Activated T-cell treated with anti-CD3 and anti-CD28 coated beads, Interleukin-2, amount 50 U/mL, for 24 hours (primary cell): ENCODE data around the gene PKHD1.

Experiments
- DNase-seq: peaks from one replicate; pipeline ENCODE4 v3.0.0-alpha.2; 2020
- H3K27ac Mint-ChIP-seq: 2 replicates; pipeline ENCODE4 v1.8.0; 2020; ENCODE audit warnings: mild to moderate bottlenecking, mixed read lengths
- H3K27me3 Mint-ChIP-seq: 2 replicates; pipeline ENCODE4 v1.8.0; 2020; ENCODE audit warnings: mixed read lengths
- H3K36me3 Mint-ChIP-seq: 2 replicates; pipeline ENCODE4 v1.8.0; 2020; ENCODE audit warnings: low read depth, mixed read lengths
- H3K4me1 Mint-ChIP-seq: 2 replicates; pipeline ENCODE4 v1.8.0; 2020; ENCODE audit warnings: low read depth, mixed read lengths
- H3K4me3 Mint-ChIP-seq: 2 replicates; pipeline ENCODE4 v1.8.0; 2020; ENCODE audit warnings: mild to moderate bottlenecking, moderate library complexity, mixed read lengths
- H3K9me3 Mint-ChIP-seq: 2 replicates; pipeline ENCODE4 v1.8.0; 2020; ENCODE audit warnings: mixed read lengths

PKHD1 gene

GRCh38 chr6:51792273-51793030 is 295.0 kb downstream of the PKHD1 start:
- Mint-ChIP-seq H3K36me3 (no peaks in the 10 kb centered on the region), H3K27ac (no peak overlapping the region), H3K4me1 (no peaks in the 10 kb centered on the region), H3K4me3 (no peak overlapping the region), H3K9me3 (peaks cover 18% of the 10 kb centered on the region), H3K27me3 (no peaks in the 10 kb centered on the region)
- DNase-seq = no peak

DNA sequence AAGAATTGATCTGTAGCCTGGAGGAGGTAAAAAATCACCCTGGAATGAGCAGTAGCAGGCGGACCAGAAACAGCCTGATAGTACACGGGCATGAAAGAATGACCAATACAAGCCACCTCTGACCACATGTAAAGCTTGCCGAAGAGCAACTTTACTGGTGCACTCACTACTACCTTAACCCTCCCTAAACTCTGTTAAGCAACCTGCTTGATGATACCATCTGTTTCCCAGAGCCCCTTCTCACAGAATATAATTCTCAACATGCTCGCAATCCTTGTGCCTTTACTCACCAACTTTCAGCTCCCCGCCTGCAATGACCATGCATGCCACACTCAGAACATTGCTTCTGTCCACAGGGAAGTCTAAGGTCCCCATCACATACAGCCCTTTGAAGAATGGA is 296.5 kb downstream of the PKHD1 start:
- Mint-ChIP-seq H3K4me3 (no peak overlapping the region), H3K27ac (no peak overlapping the region), H3K9me3 (peaks cover 10% of the 10 kb centered on the region), H3K4me1 (no peaks in the 10 kb centered on the region), H3K27me3 (no peaks in the 10 kb centered on the region), H3K36me3 (no peaks in the 10 kb centered on the region)
- no peak for DNase-seq

DNA sequence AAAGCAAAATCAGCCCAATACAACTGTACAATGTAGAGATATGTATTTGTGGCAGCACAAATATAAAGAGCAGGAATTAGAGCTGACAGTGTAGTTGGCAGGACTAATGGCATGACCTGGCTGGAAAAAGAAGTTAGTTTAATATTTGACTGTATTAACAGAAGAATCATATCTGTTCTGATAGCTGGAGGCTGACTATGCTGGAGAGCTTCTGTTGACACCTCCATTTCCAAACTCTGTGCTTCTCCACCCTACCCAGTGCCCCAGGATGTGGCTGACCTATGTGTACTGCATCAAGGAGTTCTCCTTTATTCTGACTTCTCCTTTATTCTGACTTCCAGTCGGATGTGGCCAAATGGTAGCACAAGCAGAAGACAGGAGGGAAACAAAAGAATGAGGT is 299.3 kb downstream of the PKHD1 start:
- no peaks in the 10 kb centered on the region for H3K4me1 Mint-ChIP-seq
- H3K27ac Mint-ChIP-seq = no peak overlapping the region
- H3K36me3 Mint-ChIP-seq = no peaks in the 10 kb centered on the region
- no peak for DNase-seq
- H3K9me3 Mint-ChIP-seq = no peaks in the 10 kb centered on the region
- H3K4me3 Mint-ChIP-seq = no peak overlapping the region
- no peaks in the 10 kb centered on the region for H3K27me3 Mint-ChIP-seq

GRCh38 chr6:51778666-51779065 is 308.7 kb downstream of the PKHD1 start:
- H3K27me3 Mint-ChIP-seq = no peaks in the 10 kb centered on the region
- H3K9me3 Mint-ChIP-seq = no peaks in the 10 kb centered on the region
- H3K36me3 Mint-ChIP-seq = no peaks in the 10 kb centered on the region
- no peak overlapping the region for H3K27ac Mint-ChIP-seq
- no peaks in the 10 kb centered on the region for H3K4me1 Mint-ChIP-seq
- DNase-seq = no peak
- no peak overlapping the region for H3K4me3 Mint-ChIP-seq

DNA sequence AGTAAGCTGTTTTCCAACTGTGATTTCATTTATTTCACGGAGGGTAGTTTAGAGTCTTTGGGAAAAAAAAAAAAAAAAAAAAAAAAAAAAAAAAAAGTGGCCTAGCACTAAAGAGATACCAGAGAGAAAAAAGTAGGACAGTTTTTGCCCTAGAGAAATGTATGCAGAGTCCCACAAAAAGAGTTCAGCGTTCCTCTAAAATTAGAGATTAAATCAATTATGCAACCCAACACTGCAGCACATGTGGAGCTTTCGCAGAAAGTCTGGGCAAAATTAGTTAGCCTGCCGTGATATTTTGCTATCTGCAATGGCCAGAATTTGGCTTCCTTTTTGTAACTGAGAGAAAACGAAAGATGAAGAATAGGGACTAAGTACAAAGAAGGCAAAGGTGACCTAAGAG is 309.8 kb downstream of the PKHD1 start:
- no peak overlapping the region for H3K27ac Mint-ChIP-seq

DNA sequence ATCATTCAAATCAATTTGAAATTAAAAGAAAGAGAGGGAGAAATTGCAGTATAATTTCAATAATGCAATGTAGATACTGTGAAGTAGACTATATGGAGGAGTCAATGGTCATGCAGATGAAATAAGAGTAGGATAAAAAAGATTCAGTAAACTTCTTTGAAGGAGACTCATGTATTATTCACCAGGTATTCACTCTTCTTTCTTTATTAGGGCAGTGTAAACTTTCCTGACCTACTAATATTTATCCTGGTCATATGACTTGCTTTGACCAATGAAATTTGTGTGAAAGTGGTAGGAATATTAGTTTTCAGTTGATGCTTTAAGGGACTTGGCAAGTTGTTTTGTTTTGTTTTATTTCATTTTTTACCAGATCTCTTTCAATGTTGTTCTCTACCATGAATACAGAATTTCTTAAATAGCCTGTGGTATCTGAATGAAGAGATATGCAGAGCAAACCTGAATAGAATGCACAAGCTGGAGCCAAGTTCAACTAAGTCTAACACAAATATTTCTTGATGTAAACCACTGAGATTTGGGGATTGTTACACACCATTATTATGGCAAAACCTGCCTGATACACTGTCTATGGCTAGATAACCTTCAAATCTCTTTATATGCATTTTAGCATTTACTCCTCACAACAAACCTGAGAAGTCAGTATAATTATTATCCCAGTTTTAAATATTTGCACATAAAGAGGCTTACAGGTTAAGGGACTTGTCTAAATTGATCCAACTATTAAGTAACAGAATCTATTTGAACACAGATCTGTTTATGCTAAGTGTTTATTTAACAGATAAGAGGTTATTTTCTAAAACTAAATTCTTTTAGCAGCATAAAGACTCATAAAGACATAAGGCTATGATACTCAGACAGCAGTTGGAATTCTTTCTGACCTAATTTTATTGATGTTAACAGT is 311.2 kb downstream of the PKHD1 start:
- H3K36me3 Mint-ChIP-seq = no peaks in the 10 kb centered on the region
- no peaks in the 10 kb centered on the region for H3K9me3 Mint-ChIP-seq
- H3K27me3 Mint-ChIP-seq = no peaks in the 10 kb centered on the region
- H3K4me1 Mint-ChIP-seq = no peaks in the 10 kb centered on the region
- no peak for DNase-seq
- no peak overlapping the region for H3K4me3 Mint-ChIP-seq
- H3K27ac Mint-ChIP-seq = no peak overlapping the region

More for the DNA sequence above, 309.8 kb downstream of the PKHD1 start:
- DNase-seq = no peak
- no peaks in the 10 kb centered on the region for H3K4me1 Mint-ChIP-seq
- H3K4me3 Mint-ChIP-seq = no peak overlapping the region
- H3K9me3 Mint-ChIP-seq = no peaks in the 10 kb centered on the region
- no peaks in the 10 kb centered on the region for H3K36me3 Mint-ChIP-seq
- H3K27me3 Mint-ChIP-seq = no peaks in the 10 kb centered on the region

DNA sequence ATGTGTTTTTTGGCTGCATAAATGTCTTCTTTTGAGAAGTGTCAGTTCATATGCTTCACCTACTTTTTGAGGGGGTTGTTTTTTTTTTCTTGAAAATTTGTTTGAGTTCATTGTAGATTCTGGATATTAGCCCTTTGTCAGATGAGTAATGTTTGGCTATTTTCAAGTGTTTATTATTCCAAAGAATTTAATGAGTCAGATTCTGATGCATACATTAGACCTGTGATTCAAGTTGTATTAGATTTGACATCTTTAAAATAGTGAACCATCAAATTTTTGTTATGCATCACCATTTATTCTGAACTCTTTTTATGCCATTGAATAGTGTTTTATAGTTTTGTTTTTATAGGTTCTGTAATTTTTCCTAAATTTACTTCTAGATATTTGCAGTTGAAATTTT is 319.3 kb downstream of the PKHD1 start:
- Mint-ChIP-seq H3K27me3 (no peaks in the 10 kb centered on the region), H3K27ac (no peak overlapping the region), H3K4me1 (no peaks in the 10 kb centered on the region), H3K36me3 (no peaks in the 10 kb centered on the region), H3K4me3 (no peak overlapping the region), H3K9me3 (peaks cover 10% of the 10 kb centered on the region)
- no peak for DNase-seq

DNA sequence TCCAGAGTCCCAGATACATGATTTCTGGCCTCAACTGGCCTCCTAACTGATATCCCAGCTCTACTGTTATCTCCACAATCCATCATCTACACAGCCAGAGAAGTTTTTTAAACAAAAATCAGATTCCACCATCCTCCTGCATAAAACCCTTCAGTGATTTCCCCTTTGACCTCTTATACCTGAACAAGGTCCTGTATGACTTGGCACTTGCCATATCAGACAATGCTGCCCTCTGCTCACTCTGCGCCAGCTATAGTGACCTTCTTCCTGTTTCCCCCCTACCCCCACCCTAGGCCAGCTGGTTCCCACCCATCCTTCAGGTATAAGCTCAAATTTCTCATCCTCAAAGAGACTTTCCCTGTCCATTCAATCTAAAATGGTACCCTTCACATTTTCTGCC is 322.2 kb downstream of the PKHD1 start:
- Mint-ChIP-seq H3K4me3 (no peak overlapping the region), H3K36me3 (no peaks in the 10 kb centered on the region), H3K27ac (no peak overlapping the region), H3K9me3 (peaks cover 14% of the 10 kb centered on the region), H3K27me3 (no peaks in the 10 kb centered on the region), H3K4me1 (no peaks in the 10 kb centered on the region)
- DNase-seq = no peak

DNA sequence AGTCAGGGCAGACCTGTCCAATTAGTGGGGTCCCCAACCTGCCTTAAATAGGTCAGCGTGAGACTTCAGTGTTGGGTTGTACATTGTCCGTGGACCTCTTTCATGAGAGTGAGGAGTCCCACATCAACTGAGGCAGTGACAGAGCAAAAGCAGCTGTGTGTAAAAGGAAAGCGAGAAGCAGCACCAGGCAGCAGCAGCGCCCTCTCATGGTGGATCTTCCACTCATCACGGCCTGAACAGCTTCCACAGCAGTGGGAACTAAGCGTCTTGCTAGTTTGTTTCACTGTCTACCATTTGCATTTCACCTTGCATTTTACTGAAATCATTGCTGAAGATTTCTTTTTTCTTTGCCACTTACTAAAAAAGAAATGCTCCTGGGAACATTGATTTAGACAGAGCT is 333.8 kb downstream of the PKHD1 start:
- no peak for DNase-seq
- H3K27ac Mint-ChIP-seq = no peak overlapping the region
- peaks cover 3% of the 10 kb centered on the region for H3K9me3 Mint-ChIP-seq
- no peak overlapping the region for H3K4me3 Mint-ChIP-seq
- H3K36me3 Mint-ChIP-seq = no peaks in the 10 kb centered on the region
- H3K4me1 Mint-ChIP-seq = no peaks in the 10 kb centered on the region
- no peaks in the 10 kb centered on the region for H3K27me3 Mint-ChIP-seq

GRCh38 chr6:51743999-51744398 is 343.4 kb downstream of the PKHD1 start:
- no peak for DNase-seq
- no peaks in the 10 kb centered on the region for H3K9me3 Mint-ChIP-seq

GRCh38 chr6:51740658-51741057 is 346.8 kb downstream of the PKHD1 start:
- H3K4me3 Mint-ChIP-seq = no peak overlapping the region
- no peak overlapping the region for H3K27ac Mint-ChIP-seq
- H3K9me3 Mint-ChIP-seq = no peaks in the 10 kb centered on the region
- no peaks in the 10 kb centered on the region for H3K27me3 Mint-ChIP-seq
- no peaks in the 10 kb centered on the region for H3K36me3 Mint-ChIP-seq
- no peak for DNase-seq
- no peaks in the 10 kb centered on the region for H3K4me1 Mint-ChIP-seq

More at GRCh38 chr6:51743999-51744398, 343.4 kb downstream of the PKHD1 start:
- Mint-ChIP-seq H3K36me3 (no peaks in the 10 kb centered on the region), H3K4me3 (no peak overlapping the region), H3K4me1 (no peaks in the 10 kb centered on the region), H3K27ac (no peak overlapping the region), H3K27me3 (no peaks in the 10 kb centered on the region)

GRCh38 chr6:51738614-51739013 is 348.8 kb downstream of the PKHD1 start:
- Mint-ChIP-seq H3K27ac (no peak overlapping the region), H3K27me3 (no peaks in the 10 kb centered on the region), H3K36me3 (no peaks in the 10 kb centered on the region), H3K9me3 (no peaks in the 10 kb centered on the region), H3K4me1 (no peaks in the 10 kb centered on the region), H3K4me3 (no peak overlapping the region)
- no peak for DNase-seq

DNA sequence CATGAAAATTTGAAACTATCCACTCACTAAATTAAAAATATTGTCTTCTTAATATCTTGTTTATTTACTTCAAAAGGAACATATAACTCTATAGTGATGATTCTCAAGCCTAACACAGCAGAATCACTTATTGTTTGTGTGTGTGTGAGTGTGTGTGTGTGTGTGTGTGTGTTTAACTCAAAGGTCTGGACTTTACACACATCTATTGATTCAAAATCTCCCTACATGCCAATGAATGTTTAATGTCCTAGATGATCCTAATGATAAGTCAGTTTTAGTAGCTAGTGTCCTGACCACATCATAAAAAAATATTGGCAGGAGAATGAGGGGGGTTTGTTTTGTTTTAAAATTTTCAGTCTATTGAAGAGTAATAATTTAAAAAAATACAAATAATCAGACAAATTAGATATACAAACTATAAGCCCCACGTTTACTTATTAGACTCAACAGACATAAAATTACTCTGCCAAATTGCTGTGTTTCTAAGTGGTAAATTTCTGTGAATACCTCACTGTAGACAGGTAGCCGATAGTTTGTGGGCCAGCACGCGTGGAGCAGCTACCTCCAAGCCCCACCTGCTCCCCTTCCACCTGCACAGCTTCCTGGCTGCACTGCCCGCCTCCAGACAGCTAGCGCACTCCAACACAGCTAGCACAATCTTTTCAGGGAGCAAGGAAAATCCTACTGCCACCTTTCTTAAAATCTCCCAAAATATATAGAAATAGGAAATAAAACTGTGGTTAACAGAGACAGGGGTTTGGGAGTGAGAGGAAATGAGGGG is 349.6 kb downstream of the PKHD1 start:
- no peaks in the 10 kb centered on the region for H3K9me3 Mint-ChIP-seq
- no peaks in the 10 kb centered on the region for H3K27me3 Mint-ChIP-seq
- H3K36me3 Mint-ChIP-seq = no peaks in the 10 kb centered on the region
- DNase-seq = no peak
- no peak overlapping the region for H3K27ac Mint-ChIP-seq
- H3K4me3 Mint-ChIP-seq = no peak overlapping the region
- H3K4me1 Mint-ChIP-seq = no peaks in the 10 kb centered on the region

- DNase-seq = no peak
- no peaks in the 10 kb centered on the region for H3K36me3 Mint-ChIP-seq
- H3K4me3 Mint-ChIP-seq = no peak overlapping the region
- no peaks in the 10 kb centered on the region for H3K9me3 Mint-ChIP-seq
- no peak overlapping the region for H3K27ac Mint-ChIP-seq
- H3K4me1 Mint-ChIP-seq = no peaks in the 10 kb centered on the region
- no peaks in the 10 kb centered on the region for H3K27me3 Mint-ChIP-seq
Measured at GRCh38 chr6:51725155-51725554, 362.3 kb downstream of the PKHD1 start.
